Mesendoderm (in vitro differentiated cells): ENCODE measurements around the gene TFDP2.
"Not testable (repeated sequence)": the region's sequence is repeated elsewhere in the genome, so short reads cannot be mapped to it uniquely, and the experiment has no call there.

Source experiments
- DNase-seq: peaks from one replicate; pipeline ENCODE4 v3.0.0; 2013
- H2AK5ac ChIP-seq: 2 replicates; pipeline ENCODE4 v1.6.1; 2013; ENCODE audit warnings: low read length, inconsistent platforms
- H2BK120ac ChIP-seq: 2 replicates; pipeline ENCODE4 v1.6.1; 2013; ENCODE audit warnings: low read depth, mild to moderate bottlenecking, low read length, moderate library complexity, mixed read lengths
- H2BK15ac ChIP-seq: replicated peaks from 2 replicates; pipeline ENCODE4 v1.6.1; 2013; ENCODE audit warnings: low read depth, mild to moderate bottlenecking, moderate library complexity
- H2BK5ac ChIP-seq: 2 replicates; pipeline ENCODE4 v1.6.1; 2013; ENCODE audit warnings: low read length, inconsistent platforms
- H3K18ac ChIP-seq: 2 replicates; pipeline ENCODE4 v1.6.1; 2013; ENCODE audit warnings: mild to moderate bottlenecking, low read length, mixed read lengths
- H3K23ac ChIP-seq: one replicate; pipeline ENCODE4 v1.6.1; 2013; ENCODE audit warnings: low read length
- H3K27ac ChIP-seq: 2 replicates; pipeline ENCODE4 v1.5.1; 2013; ENCODE audit warnings: low read depth, mild to moderate bottlenecking, inconsistent platforms, low read length, moderate library complexity
- H3K27me3 ChIP-seq: 2 replicates; pipeline ENCODE4 v1.6.1; 2013; ENCODE audit warnings: low read length, control low read depth, mild to moderate bottlenecking, inconsistent platforms; ENCODE audit not compliant: insufficient read depth, poor library complexity
- H3K36me3 ChIP-seq: 2 replicates; pipeline ENCODE4 v1.6.1; 2013; ENCODE audit warnings: low read length, inconsistent platforms; ENCODE audit not compliant: control insufficient read depth, insufficient read depth
- H3K4ac ChIP-seq: one replicate; pipeline ENCODE4 v1.6.1; 2013; ENCODE audit warnings: low read depth, mild to moderate bottlenecking, low read length, moderate library complexity
- H3K4me1 ChIP-seq: 2 replicates; pipeline ENCODE4 v1.6.1; 2013; ENCODE audit warnings: low read depth, low read length, inconsistent platforms; ENCODE audit not compliant: control insufficient read depth
- H3K4me2 ChIP-seq: 2 replicates; pipeline ENCODE4 v1.6.1; 2013; ENCODE audit warnings: low read length
- H3K4me3 ChIP-seq: 2 replicates; pipeline ENCODE4 v1.5.1; 2013; ENCODE audit warnings: mild to moderate bottlenecking, low read length
- H3K56ac ChIP-seq: one replicate; pipeline ENCODE4 v1.6.1; 2013; ENCODE audit warnings: low read length
- H3K79me1 ChIP-seq: 2 replicates; pipeline ENCODE4 v1.6.1; 2013; ENCODE audit warnings: low read length, inconsistent platforms
- H3K79me2 ChIP-seq: 2 replicates; pipeline ENCODE4 v1.6.1; 2013; ENCODE audit warnings: mild to moderate bottlenecking, low read length; ENCODE audit not compliant: control insufficient read depth, insufficient read depth
- H3K9ac ChIP-seq: 2 replicates; pipeline ENCODE4 v1.6.1; 2013; ENCODE audit warnings: low read length, inconsistent platforms
- H4K5ac ChIP-seq: one replicate; pipeline ENCODE4 v1.6.1; 2013; ENCODE audit warnings: low read length
- H4K8ac ChIP-seq: one replicate; pipeline ENCODE4 v1.6.1; 2013; ENCODE audit warnings: low read depth, mild to moderate bottlenecking, control low read depth, low read length, moderate library complexity
- WGBS: extraction: QIAGEN DNeasy Blood & Tissue Kit; methylation state at CpG from one replicate; pipeline ENCODE4 v1.1.7; 2013; ENCODE audit warnings: low lambda C conversion rate, missing lambda C conversion rate; ENCODE audit not compliant: insufficient coverage; ENCODE audit errors: extremely low coverage; 5-methylcytosine and 5-hydroxymethylcytosine counted together

Gene TFDP2

DNA sequence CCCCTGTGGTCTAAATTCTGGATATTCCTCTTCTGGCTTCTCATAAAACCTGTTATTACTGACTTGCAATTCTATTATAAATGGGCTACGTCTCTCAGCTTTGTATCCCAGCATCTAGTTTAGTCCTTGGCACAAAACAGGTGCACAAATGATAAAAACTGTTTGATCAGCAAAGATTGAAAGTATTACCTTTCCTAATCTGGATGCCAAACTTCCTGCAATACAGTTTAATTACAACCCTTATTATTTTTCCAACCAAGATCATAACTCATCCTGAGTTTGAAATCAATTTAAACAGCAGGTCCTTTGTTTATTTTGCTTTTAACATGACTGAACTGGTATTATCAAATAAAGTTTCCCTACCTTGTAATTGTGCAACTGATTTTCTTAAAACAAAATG, 140.3 kb downstream of the TFDP2 start:
- no peaks in the 10 kb centered on the region for H3K36me3 ChIP-seq
- H2BK120ac ChIP-seq = no peak overlapping the region
- peaks cover 12% of the 10 kb centered on the region for H3K79me2 ChIP-seq
- no peaks in the 10 kb centered on the region for H3K27me3 ChIP-seq
- peaks cover 1% of the 10 kb centered on the region for H3K79me1 ChIP-seq
- no peak overlapping the region for H3K27ac ChIP-seq
- no peak overlapping the region for H3K9ac ChIP-seq
- no peak overlapping the region for H2BK5ac ChIP-seq
- DNase-seq = no peak
- WGBS = no CpG with 5 or more reads among the region's 1 CpG
- no peak overlapping the region for H3K18ac ChIP-seq
- H3K4ac ChIP-seq = no peak overlapping the region
- H3K4me1 ChIP-seq = no peaks in the 10 kb centered on the region
- no peak overlapping the region for H3K23ac ChIP-seq
- no peak overlapping the region for H4K8ac ChIP-seq
- H3K4me2 ChIP-seq = no peak overlapping the region
- no peak overlapping the region for H2BK15ac ChIP-seq
- no peak overlapping the region for H4K5ac ChIP-seq
- no peak overlapping the region for H2AK5ac ChIP-seq
- no peak overlapping the region for H3K4me3 ChIP-seq
- H3K56ac ChIP-seq = no peak overlapping the region

DNA sequence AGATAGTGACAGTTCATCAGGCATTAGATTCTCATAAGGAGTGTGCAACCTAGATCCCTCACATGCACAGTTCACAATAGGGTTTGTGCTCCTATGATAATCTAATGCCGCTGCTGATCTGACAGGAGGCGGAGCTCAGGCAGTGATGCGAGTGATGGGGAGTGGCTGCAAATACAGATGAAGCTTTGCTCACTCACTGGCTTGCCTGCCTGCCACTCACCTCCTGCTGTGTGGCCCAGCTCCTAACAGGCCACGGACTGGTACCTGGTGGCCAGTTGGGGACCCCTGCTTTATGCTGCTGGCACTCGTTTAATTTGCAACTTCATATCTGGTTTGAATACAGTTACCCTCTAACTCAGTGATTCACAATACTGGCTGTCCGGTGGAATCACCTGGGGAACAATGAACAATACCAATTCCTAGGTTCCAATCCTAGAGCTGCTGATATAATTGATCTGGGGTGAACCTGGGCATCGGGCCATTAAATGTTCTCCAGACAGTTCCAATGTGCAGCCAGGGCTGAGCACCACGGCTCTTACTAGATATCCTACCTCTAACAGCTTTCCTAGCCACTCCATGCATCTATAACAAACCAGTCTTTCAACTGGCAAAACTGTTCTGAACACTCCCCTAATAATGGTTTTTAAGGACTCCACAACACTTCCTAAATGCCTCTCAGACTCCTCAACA, 141.5 kb downstream of the TFDP2 start:
- Histone ChIP-seq H3K36me3 (no peaks in the 10 kb centered on the region), H2AK5ac (no peak overlapping the region), H3K79me2 (peaks cover 12% of the 10 kb centered on the region), H3K4me1 (no peaks in the 10 kb centered on the region), H3K23ac (no peak overlapping the region), H2BK5ac (no peak overlapping the region), H4K8ac (no peak overlapping the region), H3K27ac (no peak overlapping the region), H3K4me3 (no peak overlapping the region), H3K9ac (no peak overlapping the region), H2BK120ac (no peak overlapping the region), H3K79me1 (peaks cover 1% of the 10 kb centered on the region), H3K4ac (no peak overlapping the region), H3K27me3 (no peaks in the 10 kb centered on the region), H3K4me2 (no peak overlapping the region), H2BK15ac (no peak overlapping the region), H4K5ac (no peak overlapping the region), H3K56ac (no peak overlapping the region), H3K18ac (no peak overlapping the region)
- no CpG with 5 or more reads among the region's 8 CpGs for WGBS
- peak; percentile 20 for DNase-seq

DNA sequence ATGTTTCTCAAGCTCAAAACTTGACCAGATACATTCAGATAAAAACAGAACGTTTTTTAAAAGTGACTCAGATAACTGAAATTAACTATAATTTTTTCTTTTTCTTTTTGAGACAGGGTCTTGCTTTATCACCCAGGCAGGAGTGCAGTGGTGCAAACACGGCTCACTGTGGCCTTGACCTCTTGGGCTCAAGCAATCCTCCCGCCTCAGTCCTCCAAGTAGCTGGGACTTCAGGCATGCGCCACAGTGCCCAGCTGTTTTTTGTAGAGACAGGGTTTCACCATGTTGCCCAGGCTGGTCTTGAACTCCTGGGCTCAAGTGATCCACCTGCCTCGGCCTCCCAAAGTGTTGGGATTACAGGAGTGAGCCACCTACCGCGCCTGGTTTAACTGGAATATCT, 144.4 kb downstream of the TFDP2 start:
- H2BK15ac ChIP-seq = not testable (repeated sequence)

DNA sequence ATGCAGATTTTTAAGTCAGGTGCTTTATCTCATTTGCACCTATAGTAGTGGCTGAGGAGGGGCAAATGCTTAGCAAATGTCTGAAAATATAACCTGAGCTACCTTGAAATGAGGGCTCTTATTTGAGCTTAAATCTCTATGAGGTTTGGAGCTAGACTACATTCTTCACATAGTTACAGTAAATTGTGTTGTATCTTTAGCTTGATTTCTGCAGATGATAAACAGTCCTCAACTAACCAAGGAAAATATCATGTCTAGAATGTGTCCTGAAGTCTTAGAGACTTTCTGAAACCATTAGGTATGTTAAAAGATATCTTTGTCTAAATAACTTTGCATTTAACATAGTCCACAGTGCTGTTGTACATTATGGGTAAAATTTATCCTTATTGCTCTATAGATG, 145.3 kb downstream of the TFDP2 start:
- H3K4me1 ChIP-seq = no peaks in the 10 kb centered on the region
- peaks cover 1% of the 10 kb centered on the region for H3K79me1 ChIP-seq
- H3K4ac ChIP-seq = no peak overlapping the region
- no peak overlapping the region for H2BK5ac ChIP-seq
- no peak overlapping the region for H3K4me3 ChIP-seq
- H3K36me3 ChIP-seq = no peaks in the 10 kb centered on the region
- no peak overlapping the region for H3K9ac ChIP-seq
- H3K23ac ChIP-seq = no peak overlapping the region
- H3K27me3 ChIP-seq = no peaks in the 10 kb centered on the region
- H3K79me2 ChIP-seq = peaks cover 9% of the 10 kb centered on the region
- no peak overlapping the region for H2BK15ac ChIP-seq
- no peak overlapping the region for H3K56ac ChIP-seq
- H2BK120ac ChIP-seq = no peak overlapping the region
- H4K5ac ChIP-seq = no peak overlapping the region
- no peak overlapping the region for H3K4me2 ChIP-seq
- H2AK5ac ChIP-seq = no peak overlapping the region
- no peak overlapping the region for H3K27ac ChIP-seq
- H3K18ac ChIP-seq = no peak overlapping the region
- no peak overlapping the region for H4K8ac ChIP-seq
- no peak for DNase-seq

More for the DNA sequence above, 144.4 kb downstream of the TFDP2 start:
- H2AK5ac ChIP-seq, H3K27ac ChIP-seq, H4K8ac ChIP-seq, H2BK120ac ChIP-seq, H3K36me3 ChIP-seq, H3K18ac ChIP-seq, H3K79me1 ChIP-seq, H2BK5ac ChIP-seq, H3K4ac ChIP-seq, H3K4me2 ChIP-seq, H4K5ac ChIP-seq, DNase-seq, H3K56ac ChIP-seq, H3K23ac ChIP-seq, H3K9ac ChIP-seq, H3K79me2 ChIP-seq, H3K27me3 ChIP-seq, H3K4me1 ChIP-seq, H3K4me3 ChIP-seq: not testable (repeated sequence)
- WGBS = no CpG with 5 or more reads among the region's 7 CpGs

DNA sequence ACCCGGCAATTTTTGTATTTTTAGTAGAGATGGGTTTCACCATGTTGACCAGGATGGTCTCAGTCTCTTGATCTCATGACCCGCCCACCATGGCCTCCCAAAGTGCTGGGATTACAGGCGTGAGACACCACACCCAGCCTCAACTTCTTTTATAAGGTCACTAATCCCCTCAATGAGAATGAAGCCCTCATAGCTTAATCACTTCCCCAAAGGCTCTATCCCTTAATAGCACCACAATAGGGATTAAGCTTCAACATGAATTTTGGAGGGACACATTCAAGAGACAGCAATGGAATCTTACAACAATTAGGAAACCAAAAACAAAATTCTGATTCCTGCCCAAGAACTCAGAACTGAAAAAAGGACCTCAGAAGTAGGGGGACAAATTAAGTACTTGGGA, 146.1 kb downstream of the TFDP2 start:
- Histone ChIP-seq H3K27me3 (no peaks in the 10 kb centered on the region), H3K56ac (no peak overlapping the region), H3K79me1 (peaks cover 1% of the 10 kb centered on the region), H3K4ac (no peak overlapping the region), H3K9ac (no peak overlapping the region), H3K4me2 (no peak overlapping the region), H2BK15ac (no peak overlapping the region), H3K79me2 (peaks cover 8% of the 10 kb centered on the region), H4K8ac (no peak overlapping the region), H2BK120ac (no peak overlapping the region), H2AK5ac (no peak overlapping the region), H3K18ac (no peak overlapping the region), H3K27ac (no peak overlapping the region), H3K23ac (no peak overlapping the region), H3K4me3 (no peak overlapping the region), H3K36me3 (no peaks in the 10 kb centered on the region), H3K4me1 (no peaks in the 10 kb centered on the region), H4K5ac (no peak overlapping the region), H2BK5ac (no peak overlapping the region)
- no CpG with 5 or more reads among the region's 3 CpGs for WGBS
- no peak for DNase-seq

DNA sequence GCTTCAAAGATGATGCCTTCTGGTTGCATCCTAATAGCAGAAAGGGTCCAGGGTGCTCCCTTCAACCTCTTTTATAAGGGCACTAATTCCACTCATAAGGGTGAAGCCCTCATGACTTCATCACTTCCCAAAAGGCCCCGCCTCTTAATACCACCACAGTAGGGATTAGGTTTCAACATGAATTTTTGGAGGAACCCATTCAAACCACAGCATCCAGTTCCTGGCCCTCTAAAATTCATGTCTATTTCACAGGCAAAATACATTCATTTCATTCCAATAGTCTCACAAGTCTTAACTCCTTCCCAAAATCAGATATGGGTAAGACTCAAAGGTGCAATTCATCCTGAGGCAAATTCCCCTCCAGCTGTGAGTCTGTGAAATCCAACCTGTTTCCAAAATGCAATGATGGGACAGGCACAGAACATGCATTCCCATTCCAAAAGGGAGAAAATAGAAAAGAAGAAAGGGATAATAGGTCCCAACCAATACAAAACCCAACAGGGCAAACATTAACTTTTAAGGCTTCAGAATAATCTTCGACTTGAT, 148.9 kb downstream of the TFDP2 start:
- no peak overlapping the region for H3K27ac ChIP-seq
- DNase-seq = no peak
- no peaks in the 10 kb centered on the region for H3K4me1 ChIP-seq
- H2AK5ac ChIP-seq = no peak overlapping the region
- no peaks in the 10 kb centered on the region for H3K36me3 ChIP-seq
- no peak overlapping the region for H4K5ac ChIP-seq
- H3K4me3 ChIP-seq = no peak overlapping the region
- no peak overlapping the region for H4K8ac ChIP-seq
- H3K23ac ChIP-seq = no peak overlapping the region
- no peak overlapping the region for H2BK15ac ChIP-seq
- H3K4me2 ChIP-seq = no peak overlapping the region
- H2BK5ac ChIP-seq = no peak overlapping the region
- no peak overlapping the region for H3K9ac ChIP-seq
- no peak overlapping the region for H3K18ac ChIP-seq
- no peak overlapping the region for H3K4ac ChIP-seq
- no peaks in the 10 kb centered on the region for H3K27me3 ChIP-seq
- H3K79me1 ChIP-seq = no peaks in the 10 kb centered on the region
- no peak overlapping the region for H2BK120ac ChIP-seq
- no peak overlapping the region for H3K56ac ChIP-seq
- no CpG with 5 or more reads among the region's 2 CpGs for WGBS
- H3K79me2 ChIP-seq = no peaks in the 10 kb centered on the region
